ENCODE measurements around the gene MYH13. TPM values are rescaled to one million over a fixed set of nuclear protein-coding genes. Genes with fewer than 3 reads are reported as not detected.

The MYH13 gene
- total and polyA plus RNA-seq, 2 donors (not counting 3 experiments of a cell fraction or from before 2014, with no cell fraction given), result not detected

- no peak for FAIRE-seq
- BruUV-seq (replicated peaks), result no TSS peak
Observed at GRCh38 chr17:10306585-10306984, 66.2 kb downstream of the MYH13 start.

More at GRCh38 chr17:10306585-10306984, 66.2 kb downstream of the MYH13 start:
- H2AFZ ChIP-seq (ENCODE audit: low read depth, low read length), result no peak overlapping the region
- no peaks in the 10 kb centered on the region for H3K79me2 ChIP-seq (ENCODE audit: control insufficient read depth, insufficient read depth, low read length)
- H3K4me2 ChIP-seq (ENCODE audit: insufficient read depth, low read length), result no peak overlapping the region
- ChIA-PET CTCF (no interaction called here), POLR2A (no interaction called here)
- H3K27me3 ChIP-seq (ENCODE audit: control insufficient read depth in 2 of 2, insufficient read depth in 2 of 2, low read length in 2 of 2), result no peaks in the 10 kb centered on the region
- H3K4me1 ChIP-seq (ENCODE audit: control insufficient read depth, extremely low read depth, insufficient read depth, low read length), result no peaks in the 10 kb centered on the region
- dilution Hi-C loops (cut with MboI; ENCODE audit: extremely low pct_ligation_motif_present, low sequenced_read_pairs), result no loop called here
- H3K9me1 ChIP-seq (replicated peaks; ENCODE audit: control insufficient read depth, extremely low read depth, insufficient read depth, low read length), result no peaks in the 10 kb centered on the region
- H3K36me3 ChIP-seq (ENCODE audit: control insufficient read depth in 2 of 2, extremely low read depth in 1 of 2, insufficient read depth in 2 of 2, low read length in 2 of 2), result no peaks in the 10 kb centered on the region
- intact Hi-C loops (cut with micrococcal nuclease), result no loop called here
- no peak overlapping the region for H3K4me3 ChIP-seq (replicated peaks in 1 of 3; ENCODE audit: insufficient read depth in 1 of 3, low read depth in 1 of 3, low read length in 3 of 3)
- TF ChIP-seq EZH2 (IDR thresholded peaks at IDR 0.05; ENCODE audit: borderline replicate concordance, low read depth, low read length, severe bottlenecking), result no peak
- TF ChIP-seq JUN (IDR thresholded peaks at IDR 0.05; ENCODE audit: borderline replicate concordance, insufficient read depth, insufficient read length, low read depth), result no peak
- TF ChIP-seq POLR2A (IDR thresholded peaks at IDR 0.05; ENCODE audit: low read depth, low read length), result no peak
- no peak for TF ChIP-seq MAX (IDR thresholded peaks at IDR 0.05; ENCODE audit: insufficient read depth, insufficient read length)
- TF ChIP-seq GATA2 (IDR thresholded peaks at IDR 0.05; ENCODE audit: insufficient read depth, insufficient read length, low read depth, low read length), result no peak
- TF ChIP-seq CTCF (IDR thresholded peaks at IDR 0.05; ENCODE audit: extremely low read depth in 1 of 2, insufficient read depth in 1 of 2, low read depth in 1 of 2, low read length in 2 of 2), result no peak
- no peak for TF ChIP-seq FOS (IDR thresholded peaks at IDR 0.05; ENCODE audit: borderline replicate concordance, insufficient read depth, low read length)
- no peak for TF ChIP-seq MYC (IDR thresholded peaks at IDR 0.05; ENCODE audit: low read depth, low read length)
- no peak for TF ChIP-seq POLR2AphosphoS5 (IDR thresholded peaks at IDR 0.05; ENCODE audit: insufficient read depth, low read depth, low read length)
- DNase-seq (ENCODE audit: low read depth, low spot score), result no peak
- H3K9me3 ChIP-seq (replicated peaks; ENCODE audit: control insufficient read depth, insufficient read depth, low read length), result no peaks in the 10 kb centered on the region
- no peak overlapping the region for H3K27ac ChIP-seq (ENCODE audit: insufficient read depth, low read depth, low read length)
- no peak overlapping the region for H3K9ac ChIP-seq (replicated peaks; ENCODE audit: extremely low read depth, insufficient read depth, low read length)
- H4K20me1 ChIP-seq (replicated peaks; ENCODE audit: control insufficient read depth, extremely low read depth, insufficient read depth, low read length), result no peaks in the 10 kb centered on the region
